GM18870 (cell line): ENCODE results near the gene PARL.

Experiments
- ATAC-seq: cut with Tn5 transposase; IDR thresholded peaks from one replicate; pipeline ENCODE4 v1.9.1; 2021; ENCODE audit warnings: moderate library complexity; ENCODE audit not compliant: unreplicated experiment

Gene PARL

DNA sequence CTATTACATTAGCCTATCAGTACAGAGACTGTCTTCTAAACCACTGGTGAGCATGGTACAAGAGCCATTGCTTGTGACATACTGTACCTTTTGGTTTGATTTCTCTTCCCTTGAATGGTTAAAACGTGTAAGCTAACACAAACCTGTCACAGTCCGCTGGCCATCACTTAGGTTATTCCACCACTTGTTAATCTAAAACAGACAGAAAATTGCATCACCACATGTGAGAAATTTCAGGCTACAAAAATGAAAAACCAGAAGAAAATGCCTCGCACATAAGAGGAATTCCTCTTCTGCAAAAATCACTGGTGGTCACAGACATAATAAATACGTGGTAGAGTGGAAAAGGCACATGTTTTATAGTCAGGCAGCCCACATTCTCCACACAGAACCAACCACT is 22.1 kb downstream of the PARL start:
- no peak for ATAC-seq

DNA sequence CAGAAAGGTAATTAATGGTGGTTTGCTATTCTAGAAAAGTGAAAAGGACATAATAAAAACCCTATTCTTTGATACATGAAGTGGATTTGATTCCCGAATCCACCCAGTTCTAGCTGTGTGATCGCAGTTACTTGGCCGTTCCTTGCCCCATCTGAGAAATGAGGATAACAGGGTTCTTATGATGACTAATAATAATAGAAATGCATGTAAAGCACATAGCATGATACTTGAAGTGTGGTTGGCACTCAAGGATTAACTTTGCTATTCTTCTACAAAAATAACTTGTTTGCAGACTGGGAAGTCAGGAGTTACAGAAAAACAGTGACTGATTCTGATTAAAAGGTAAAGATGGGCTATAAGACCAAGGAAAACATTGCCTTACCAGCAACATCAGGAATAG is 26.8 kb downstream of the PARL start:
- no peak for ATAC-seq

DNA sequence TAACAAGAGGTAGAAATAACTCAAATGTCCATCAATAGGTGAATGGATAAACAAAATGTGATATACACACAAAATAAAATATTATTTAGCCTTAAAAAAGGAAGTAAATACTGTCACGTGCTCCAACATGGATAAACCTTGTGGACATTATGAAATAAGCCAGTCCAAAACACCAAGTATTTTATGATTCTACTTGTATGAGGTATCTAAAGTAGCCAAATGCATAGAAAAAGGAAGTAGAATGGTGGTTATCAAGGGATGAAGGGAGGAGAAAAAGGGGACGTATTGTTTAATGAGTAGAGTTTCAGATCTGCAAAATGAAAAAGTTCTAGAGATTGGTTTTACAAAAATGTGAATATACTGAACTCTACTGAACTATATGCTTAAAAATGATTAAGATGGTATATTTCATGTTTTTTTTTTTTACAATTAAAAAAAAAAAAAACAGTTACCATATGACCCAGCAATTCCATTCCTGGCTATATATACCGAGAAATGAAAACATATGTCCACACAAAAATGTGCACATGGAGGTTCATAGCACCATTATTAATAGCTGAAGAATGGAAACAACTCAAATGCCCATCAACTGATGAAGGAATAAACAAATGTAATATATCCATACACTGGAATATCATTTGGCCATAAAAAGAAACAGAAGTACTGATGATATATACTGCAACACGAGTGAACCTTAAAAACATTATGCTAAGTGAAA is 30.2 kb downstream of the PARL start:
- no peak for ATAC-seq

DNA sequence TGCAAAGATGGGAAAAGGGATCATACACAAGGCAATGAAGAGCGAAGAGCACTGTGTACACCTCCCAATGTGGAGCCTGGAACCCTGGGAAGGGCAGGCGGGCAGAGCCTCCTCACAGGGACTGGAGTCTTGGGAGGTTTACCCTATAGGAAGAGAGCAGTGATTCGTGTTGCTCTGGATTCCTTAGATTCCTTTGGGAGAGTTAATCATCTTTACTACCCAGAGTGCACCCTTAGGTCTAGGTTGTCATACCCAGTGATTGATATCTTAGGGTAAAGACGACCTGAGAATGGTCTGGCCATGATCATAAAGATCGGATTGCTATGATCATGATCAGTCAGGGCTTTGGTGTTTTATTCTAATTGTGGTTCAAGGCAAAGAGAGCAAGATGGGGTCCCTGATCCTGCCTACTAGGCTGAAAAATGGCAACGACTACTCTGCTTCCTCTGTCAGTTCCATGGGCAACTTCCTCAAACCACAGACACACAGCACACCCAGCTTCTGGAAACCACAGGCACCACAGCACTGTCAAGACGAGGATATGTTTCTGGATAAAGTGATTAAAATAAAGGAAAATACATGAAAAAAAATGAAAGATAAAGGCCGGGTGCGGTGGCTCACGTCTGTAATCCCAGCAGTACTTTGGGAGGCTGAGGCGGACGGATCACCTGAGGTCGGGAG is 38.9 kb downstream of the PARL start:
- no peak for ATAC-seq

DNA sequence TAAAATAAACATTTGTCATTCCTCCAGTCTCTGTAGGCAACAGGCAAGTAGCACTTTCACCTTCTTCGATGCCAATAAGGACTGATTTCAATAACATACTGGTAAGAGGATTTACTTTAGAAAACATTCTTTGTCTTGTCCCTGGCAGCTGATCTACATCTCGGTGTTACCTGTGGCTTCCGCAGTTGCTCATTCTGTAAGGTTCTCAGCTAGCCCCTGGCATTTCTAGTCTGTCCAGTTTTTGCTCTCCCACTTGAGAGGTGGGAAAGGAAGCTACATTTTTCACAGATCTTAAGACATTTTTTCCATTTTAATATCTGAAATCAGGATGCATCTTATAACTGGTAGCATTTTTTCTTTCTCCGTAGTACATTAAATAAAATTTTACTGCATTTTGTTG is 39.6 kb downstream of the PARL start:
- no peak for ATAC-seq

DNA sequence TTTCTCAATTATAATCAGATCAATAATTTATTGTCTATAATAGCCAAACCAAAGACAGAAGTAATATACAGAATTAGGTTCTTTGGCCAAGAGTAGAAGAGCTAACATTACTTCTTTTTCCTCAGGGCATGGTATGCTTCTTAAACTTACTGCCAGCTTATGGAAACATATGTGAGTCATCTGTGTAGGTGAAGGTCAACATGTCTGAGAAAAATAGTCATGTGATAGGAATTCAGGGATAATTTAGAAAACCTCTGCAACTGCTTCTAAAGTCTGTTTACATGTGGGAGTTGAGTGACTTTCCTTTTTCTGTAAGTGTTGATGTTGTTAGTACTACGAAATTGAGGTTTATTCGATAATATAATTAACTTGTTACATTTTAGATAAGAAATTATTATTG is 40.1 kb downstream of the PARL start:
- ATAC-seq = no peak

DNA sequence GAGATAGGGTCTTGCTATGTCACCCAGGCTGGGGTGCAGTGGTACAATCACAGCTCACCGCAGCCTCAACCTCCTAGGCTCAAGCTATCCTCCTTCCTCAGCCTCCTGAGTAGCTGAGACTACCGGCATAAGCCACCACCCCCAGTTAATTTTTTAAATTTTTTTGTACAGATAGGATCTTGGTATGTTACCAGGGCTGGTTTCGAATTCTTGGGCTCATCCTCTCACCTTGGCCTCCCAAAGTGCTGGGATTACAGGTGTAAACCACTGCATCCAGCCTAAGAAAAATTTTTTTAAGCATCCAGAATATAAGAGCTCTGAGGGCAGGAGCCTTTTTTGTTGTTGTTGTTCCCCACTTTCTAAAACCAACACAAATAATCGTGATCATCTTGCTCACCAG is 44.9 kb downstream of the PARL start:
- ATAC-seq = no peak

DNA sequence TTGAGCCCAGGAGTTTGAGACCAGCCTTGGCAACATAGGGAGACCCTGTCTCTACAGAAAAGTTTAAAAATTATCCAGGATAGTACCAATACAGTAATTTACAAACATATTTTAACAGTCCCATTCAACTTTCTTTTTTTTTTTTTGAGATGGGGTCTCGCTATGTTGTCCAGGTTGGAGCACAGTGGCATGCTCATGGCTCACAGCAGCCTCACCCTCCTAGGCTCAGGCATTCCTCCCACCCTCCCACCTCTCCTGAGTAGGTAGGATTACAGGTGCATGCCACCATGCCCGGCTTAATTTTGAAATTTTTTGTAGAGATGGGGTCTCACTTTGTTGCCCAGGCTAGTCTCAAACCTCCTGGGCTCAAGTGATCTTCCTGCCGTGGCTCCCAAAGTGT is 46.8 kb downstream of the PARL start:
- ATAC-seq = no peak

DNA sequence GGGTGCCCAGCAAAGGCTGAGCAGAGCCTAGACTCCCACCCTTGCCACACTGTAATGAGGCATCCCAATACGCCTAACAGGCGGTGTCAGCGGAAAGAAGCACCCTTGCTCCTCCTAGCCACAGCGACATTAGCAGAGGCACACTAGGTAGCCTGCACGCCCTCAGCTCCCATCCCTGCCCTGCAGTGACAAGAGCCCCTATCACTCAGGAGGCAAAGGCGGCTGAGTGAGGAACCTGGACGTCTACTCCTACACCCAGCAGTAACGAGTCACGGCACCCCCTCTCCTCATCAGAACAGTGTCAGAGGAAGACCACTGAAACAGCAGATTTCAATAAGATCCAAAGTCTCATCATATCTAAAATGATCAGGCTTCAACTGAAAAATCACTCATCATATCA is 47.3 kb downstream of the PARL start:
- no peak for ATAC-seq

DNA sequence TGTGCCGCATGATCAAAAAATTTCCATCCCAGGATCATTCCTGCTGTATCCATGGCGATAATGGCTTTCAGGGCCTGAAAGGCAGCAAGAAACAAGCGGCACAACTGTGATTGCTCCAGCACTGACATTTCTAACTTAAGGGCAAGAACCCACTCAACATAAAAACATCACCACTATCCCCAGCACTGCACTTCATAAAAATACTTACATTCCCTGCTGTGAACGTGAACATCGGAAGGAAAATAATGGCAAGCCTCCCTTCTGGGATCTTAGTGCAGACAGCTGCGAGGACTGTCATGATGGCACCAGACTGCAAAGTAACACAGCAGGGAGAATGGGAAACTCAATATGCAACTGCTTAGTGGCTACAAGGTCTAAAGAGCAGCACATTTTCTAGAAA is 51.2 kb downstream of the PARL start:
- ATAC-seq = no peak

DNA sequence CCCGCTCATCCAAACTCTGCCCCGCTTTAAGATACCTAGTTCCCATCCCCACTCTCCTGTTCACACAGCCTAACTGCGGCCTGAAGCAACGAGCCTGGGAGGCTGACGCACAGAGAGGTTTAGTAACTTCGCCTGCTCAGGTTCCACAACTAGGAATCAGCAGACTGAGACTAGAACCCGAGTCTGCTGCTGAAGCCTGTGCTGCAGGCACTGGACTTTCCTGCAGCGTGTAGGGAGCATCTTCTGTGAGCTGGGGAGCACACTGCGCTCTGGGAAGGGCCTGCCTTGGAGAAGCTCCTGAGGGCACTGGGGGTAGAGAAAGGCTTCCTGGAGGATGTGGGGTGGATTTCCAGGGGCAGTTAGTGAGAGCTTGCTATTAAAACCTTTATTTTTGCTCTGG is 54.5 kb downstream of the PARL start:
- no peak for ATAC-seq

DNA sequence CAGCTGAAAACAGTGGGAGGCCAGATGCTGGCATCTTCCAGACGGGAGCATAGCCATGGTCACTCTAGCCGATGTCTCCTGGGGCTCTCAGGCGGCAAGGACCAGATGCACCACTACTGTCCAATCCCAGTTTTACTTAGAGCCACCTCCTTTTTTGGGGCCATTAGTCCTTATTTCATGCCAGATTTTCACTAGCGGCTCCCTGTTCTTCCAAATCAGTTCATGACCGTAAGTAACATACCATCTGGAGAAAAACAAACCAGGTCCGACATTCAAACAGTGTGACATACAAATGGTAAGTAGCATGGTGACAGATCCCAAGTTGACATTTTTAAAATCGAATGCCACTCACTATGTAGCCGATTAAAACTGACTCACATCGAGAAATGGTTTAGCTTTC is 55.2 kb downstream of the PARL start:
- no peak for ATAC-seq

DNA sequence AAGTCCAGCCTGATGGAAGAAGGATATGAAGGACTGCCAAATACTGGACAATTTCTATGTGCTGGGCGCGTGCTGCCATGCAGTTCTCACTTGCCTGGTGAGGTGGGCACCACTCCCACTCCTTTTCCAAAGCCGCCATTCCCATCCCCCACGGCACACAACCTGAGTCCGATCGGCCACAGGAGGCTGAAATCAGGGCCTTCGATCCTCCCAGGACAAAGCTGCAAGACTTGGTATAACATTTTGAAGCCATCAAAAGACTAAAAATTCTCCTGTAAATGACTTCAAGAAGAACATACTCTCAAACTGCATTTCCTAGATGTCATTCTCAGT is 56.2 kb downstream of the PARL start:
- no peak for ATAC-seq

DNA sequence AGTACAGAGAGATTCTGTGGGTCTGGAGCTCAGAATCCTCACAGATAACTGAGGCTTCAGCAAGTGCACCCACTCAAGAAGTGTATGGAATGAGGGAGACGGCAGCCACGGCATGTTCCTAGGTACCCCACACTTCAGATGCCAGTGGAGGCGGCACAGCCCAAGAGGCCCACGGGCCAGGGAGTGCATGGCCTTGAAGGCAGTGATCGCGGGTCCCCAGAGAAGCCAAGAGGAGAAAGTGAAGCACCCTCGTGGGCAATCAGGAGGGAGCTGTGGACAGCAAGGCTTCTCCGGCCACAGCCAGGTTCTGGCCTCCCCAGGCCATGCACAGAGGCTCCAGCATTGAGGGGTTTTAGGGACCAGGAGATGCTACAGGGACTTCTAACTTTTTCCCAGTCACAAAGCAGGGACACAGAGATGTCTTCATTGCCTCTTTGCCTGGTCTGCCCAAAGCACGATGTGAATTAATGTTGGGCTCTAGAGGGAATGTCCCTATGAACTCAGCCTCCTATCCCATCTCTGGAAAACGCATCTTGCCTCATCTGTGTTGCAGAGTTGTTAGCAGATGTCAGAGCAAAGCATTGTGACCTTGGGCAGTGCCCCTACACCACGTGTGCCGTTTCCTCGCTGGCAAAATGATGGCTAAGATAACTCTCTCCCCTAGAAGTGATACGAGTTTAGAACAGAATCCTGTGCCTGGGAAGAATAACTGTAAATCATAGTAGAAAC is 56.7 kb downstream of the PARL start:
- no peak for ATAC-seq

DNA sequence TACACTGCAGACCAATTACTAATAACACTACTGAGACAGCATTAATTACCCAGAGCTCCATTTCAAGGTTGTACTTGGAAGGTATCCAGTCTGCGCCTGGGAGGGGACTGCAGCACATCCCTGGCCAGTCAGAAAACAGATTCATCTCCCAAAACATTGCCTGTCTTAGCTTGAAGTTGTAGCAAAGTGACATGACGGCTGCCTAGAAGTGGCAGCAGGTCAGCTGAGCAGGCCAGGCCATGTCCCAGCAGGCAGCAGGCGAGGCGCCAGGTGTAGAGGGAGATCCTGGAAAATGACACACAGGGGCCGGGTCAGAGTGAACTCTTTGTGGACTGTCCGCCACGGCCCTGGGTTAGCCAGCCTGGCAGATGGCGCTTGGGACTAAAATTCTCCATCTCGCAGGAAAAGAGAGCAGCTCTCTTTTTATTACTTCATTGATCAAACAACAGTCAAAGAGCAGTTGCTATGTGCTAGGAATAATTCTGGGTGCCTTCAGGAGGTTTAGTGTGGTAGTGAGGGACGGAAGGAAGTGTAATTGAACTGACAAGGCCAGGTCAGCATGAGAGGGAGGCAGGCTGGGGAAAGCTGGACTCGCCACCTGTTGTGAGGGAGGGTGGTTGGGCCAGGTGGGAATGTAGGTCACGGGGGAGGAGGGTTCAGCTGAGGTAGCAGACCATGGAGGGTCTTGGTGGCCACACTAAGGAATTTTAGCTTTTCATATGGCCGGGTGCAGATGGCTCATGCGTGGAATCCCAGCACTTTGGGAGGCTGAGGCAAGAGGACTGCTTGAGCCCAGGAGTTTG is 58.0 kb downstream of the PARL start:
- ATAC-seq = no peak

DNA sequence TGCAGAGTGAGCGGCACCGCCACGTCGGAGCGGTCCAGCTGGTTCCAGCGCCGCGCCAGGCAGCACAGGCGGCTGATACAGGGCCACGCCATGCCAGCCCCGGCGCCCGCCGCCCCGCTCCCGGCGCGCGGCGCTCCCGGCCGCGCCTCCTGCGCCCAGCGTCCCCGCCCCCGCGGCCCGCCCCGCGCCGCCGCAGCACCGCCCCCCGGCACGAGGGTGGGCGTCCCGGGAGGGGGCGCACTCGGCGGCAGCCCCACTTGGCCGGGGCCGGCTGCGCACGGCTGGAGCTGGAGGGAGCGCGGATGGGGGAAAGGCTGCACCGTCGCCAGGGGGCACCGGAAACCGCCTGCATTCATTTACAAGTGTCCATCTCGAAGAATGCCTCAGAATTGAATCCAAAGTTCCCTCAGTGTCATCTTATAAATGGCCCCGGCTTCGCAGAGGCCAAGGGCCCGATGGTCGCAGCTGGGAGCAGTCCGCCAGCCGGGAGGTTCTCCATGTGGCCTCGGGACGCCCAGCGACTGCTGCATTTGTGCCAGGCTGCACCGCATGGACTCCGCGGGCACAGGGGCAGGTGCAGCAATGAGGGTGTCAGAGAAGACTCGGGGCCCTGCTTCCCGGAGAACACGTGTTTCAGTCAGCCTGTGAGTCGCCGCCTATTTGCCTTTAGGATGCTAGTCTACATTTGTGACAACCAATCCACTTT is 59.1 kb downstream of the PARL start, which contains the start of gene MAP6D1:
TSS of gene MAP6D1 (minus strand) at position 122 of the 706 bp plus-strand sequence. CDS start at position 92, 30 bp downstream.
- ATAC-seq = no peak

DNA sequence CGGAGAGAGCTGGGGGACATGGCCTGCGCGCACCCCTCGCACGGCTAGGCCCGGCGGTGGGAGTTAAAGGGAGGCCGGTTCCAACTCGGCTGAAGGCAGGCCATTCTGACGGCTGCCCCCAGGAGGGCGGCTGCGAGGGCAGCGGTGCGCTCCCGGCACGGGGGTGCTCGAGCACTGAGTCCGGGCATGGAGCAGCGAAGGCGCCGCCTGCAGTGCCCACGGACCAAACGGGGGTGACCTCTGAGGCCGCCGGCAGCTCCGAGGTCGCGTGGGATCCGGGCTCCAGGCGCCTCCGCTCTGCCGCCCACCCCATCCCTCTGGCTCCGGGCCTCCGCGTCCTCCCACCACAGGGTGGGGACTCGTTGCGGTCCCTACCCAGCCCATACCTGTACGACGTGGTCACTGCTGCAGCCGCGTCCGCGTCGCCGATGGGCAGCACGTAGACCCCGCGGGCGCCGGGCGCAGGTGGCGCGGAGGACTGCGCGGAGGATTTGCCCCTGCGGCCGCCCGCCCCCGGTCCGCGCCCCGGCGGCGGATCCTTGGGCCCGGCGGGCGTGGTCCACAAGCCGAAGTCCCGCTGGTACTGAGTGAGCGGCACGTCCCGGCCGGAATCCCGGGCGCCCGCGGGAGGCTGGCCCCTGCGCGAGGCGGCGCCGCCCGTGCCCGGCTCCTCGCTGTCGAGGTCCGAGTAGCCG is 59.8 kb downstream of the PARL start:
- ATAC-seq = no peak

DNA sequence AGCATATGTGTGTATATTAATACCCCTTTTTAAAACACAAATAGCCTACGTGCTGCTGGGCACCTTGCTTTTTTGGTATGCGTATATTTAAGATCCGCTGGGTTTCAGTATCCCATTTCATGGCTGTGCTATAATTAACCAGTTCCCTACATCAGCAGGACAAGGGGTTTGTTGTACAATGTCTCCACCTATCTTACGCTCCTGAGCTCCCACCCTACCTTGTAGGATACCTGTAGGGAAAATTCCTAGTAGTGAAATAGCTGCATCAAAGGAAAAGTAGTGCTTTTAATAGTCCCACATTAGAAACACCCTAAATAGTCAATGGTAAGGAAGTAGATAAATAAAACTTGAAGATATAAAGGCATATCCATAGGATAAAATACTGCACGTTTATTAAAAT is 60.7 kb downstream of the PARL start:
- no peak for ATAC-seq

DNA sequence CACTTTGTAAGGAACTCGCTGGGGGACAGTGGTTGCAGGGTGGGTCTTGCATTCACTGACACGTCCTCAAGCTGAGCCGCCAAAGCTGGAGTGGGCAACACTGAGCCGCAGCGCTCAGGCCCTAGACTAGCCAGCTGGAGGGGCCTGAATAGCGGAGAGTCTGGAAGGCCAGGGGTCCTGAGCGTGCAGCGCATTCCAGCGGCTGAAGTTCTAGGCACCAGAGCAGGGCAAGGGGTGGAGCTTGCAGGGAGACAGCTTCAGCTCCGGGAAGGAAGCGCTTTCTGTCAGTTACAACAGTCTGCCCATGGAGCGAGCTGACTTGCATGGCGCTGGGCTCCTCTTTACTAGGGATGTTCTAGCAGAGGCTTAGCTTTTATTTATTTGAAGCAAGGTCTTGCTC is 62.0 kb downstream of the PARL start:
- ATAC-seq = no peak

DNA sequence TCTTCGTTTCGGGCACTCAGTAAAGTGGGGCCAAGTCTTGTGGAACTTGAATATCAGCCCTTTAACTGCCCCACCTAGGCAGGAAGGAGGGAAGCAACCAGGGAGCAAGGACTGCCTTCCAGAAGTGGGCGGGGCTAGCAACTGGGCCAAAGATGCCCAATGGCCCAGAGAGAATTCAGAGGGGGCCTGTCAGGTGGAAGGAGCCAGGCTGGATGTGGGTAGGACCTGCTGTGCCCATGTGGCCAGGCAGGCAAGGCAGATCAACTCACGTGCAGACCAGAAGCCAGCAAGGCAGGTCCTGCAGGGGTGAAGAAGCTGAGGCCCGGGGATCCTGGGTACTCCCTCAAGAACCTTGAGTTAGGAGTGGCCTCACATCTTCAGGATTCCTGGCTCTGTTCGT is 64.8 kb downstream of the PARL start:
- no peak for ATAC-seq
